ENCODE results near the gene ZFHX3.
A peak's percentile ranks its signal among the peaks of the same experiment; 100 is the strongest.

Gene ZFHX3

GRCh38 chr16:72862090-72862489 is 185.8 kb downstream of the ZFHX3 start:
- DNase-seq, result no peak

DNA sequence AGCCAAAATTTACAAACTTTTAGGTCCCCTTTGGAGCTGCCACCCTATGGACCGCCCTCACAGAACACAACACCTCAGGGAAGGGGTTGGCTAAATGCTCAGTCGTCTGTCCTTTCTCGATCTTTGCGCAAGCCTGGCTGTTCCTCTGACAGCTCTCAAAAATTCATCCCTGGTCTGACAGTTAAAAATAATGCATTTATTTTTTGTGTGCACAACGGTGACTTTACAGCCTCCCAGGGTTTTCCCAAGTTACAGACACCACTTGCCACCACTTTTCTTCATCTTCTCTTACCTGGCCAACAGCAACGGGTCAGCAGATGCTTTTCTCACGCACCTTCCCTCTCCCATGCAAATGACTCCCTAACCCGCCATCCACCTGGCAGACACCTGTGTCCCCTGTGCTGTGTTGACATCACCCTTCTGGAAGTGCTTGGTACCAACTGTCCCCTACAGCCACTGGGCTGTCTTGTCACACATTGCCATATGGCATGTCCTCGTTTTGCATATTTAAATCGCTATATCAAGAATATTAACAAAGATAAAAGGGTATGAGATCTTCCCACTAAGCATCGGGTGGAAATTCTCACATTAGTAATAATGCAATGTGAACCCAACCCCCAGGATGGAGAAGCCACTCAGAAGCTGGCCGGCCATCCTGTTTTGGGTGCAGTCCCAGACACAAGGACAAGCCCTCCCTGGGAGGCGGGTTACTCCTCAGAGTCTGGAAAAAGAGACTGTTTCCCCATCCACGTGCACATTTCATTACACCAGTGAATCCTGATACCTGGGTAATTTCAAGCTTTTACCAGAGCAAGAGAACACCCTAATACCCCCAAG is 187.0 kb downstream of the ZFHX3 start:
- DNase-seq, result no peak

DNA sequence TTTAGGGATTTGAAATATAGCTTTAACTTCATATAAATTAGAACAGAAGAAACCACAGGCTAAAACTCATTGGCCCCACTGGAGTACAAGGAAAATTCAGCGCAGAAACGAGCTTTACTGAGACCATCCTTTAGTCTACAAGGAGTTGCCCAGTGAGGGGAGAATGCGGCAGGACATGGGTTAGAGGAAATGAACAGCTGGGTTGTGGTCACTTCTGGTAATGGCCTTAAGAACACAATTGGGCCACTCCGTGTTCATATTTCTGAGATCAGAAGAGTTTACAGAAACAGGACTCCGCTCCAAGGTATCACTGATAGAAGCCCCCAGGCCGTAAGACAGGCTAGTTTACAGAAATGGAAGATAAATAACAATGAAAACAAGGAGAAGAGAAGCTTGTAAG is 188.3 kb downstream of the ZFHX3 start:
- no peak for DNase-seq

DNA sequence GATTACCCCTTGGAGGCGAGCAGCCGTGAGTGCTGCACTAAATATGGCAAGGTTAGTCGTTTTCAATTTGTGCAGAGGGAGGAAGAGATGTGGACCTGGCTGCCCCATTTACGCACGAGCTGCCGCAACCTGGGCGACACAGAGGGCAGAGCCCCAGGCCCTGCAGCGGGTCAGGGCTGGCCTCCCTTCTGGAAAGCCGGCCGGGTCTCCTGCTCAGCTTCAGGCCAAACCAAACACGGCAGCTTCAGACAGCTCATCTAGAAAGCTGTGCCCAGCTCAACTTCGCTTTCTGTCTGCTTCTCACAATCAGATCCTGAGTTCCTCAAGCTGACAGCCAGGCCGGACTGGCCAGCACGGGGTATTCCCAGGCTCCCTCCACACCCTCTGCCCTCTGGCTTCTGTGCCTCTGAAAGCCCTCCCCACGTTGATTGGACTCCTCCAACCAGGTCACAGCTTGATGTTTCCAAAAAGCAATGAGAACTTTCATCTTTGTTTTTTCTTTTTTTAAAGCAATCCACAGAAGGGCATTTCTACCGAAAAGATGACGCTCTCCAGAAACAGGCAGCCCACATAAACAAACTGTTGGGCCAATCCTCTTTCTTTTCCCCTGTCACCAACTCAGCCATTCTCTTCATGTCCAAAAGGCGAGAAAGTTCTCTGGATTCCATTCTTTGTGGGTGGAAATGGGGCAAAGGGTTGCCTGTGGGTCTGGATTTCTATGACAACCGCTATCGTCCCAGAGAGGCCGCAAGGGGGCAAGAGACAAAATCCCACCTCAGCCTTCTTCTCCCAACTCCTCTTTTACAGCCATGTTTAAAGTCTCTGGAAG is 189.0 kb downstream of the ZFHX3 start:
- no peak for DNase-seq

DNA sequence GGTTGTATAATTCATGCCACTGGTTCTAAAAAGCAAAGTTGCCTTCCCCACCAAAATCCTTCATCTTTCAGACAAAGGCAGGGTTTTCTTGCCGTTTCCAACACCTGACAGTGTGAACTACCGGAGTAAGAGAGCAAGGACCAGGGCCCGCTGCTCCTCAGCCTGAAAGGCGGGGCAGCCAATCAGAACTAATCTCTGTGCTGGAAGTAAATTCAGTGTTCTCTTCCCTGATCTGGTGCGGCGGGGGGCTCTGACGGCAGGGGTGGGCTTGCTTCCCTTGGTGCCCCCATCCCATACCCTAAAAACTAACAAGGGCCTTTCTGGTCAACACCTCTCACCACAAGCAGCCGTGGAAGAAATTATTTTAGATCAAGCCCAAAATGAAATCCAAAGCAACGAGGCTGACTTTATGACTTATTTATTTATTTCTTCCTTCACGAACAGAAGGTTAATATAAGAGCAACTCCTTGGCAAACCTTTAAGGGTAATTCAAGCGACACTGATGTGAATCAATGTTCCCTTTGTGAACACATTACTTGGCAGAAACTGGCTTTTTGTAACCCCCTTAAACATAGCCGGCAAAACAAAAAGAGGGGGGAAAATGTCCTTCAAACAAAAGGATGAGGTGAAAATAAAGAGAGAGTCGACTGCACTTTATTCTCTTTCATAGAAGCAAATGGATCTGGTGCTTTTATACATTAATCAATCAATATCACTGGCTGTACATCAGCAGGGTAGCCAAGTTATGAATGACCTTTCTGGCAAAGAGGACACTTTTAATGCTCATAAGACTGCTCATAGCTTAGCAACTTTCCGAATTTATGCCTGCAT is 189.9 kb downstream of the ZFHX3 start:
- no peak for DNase-seq

DNA sequence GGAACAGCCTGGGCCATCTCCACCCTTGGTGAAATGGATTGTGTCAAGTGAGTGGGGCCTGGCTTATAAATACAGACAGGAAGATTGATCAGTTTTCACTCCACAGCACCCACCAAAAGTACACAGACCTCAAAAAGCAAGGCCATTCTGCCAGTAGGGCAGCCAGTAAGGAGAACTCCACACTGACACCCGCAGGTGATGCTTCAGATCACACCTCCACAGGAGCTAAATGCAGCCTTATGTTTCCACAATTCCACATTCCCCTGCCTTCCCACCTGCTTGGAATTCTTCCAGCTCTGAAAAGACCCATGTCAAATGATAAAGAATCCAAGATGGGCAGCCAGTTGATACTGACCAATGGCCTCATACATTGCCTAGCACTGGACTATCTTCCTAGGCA is 191.1 kb downstream of the ZFHX3 start:
- DNase-seq, result no peak

- DNase-seq, result no peak
Measured at GRCh38 chr16:72854267-72854959, 193.5 kb downstream of the ZFHX3 start.

DNA sequence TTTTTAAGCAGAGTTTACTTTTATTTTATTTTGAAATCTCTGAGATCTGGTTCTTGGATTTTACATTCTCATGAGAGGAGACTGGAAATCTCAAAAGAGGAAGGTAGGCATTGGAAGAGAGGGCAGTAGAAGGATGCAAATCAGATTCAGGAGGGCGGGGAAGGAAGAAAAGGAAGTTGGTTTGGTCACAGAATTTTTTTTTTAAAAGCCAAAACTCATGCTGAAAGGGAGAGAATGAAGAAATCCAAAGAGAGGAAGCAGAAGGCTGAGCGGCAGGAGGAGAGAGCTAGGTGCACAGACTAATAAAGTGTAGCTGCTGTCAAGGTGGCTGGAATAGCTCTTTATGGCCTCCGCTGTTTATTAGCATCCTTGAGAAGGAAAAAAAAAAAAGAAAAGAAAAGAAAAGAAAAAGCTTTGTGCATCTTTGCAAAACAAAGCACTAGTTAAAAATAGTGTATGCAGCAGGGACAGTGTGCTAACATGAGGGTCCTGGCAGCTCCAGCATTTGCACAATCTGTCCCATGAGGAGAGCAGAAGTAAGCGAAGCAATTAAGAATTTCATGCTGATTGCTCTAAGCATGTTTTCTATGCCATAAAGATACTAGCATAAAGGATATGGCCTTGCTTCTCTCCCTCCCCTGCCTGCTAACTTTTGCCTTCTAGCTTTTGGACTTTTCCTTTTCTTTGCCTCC is 194.2 kb downstream of the ZFHX3 start:
- DNase-seq, result no peak

GRCh38 chr16:72852421-72852820 is 195.5 kb downstream of the ZFHX3 start:
- DNase-seq, result no peak

DNA sequence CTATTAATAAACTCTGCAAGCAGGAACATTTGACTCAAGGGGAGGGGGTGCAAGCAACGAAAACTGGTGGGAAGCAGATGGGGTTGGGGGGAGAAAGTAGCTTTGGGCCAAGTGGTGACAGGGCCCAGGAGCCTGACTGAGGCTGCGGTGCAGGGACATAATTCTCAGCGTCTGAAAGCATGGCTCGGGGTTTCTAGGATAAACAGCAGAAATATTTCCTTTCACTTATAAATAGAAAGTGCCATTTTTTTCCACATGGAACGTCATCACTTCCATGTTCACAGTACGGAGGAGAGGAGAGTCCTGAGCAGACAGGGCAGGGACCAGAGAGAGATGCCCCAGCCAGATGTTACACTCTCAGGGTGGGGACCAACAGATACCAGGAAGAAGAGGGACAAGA is 197.1 kb downstream of the ZFHX3 start:
- DNase-seq, result no peak

- DNase-seq, result no peak
Measured at GRCh38 chr16:72850021-72850420, 197.9 kb downstream of the ZFHX3 start.

DNA sequence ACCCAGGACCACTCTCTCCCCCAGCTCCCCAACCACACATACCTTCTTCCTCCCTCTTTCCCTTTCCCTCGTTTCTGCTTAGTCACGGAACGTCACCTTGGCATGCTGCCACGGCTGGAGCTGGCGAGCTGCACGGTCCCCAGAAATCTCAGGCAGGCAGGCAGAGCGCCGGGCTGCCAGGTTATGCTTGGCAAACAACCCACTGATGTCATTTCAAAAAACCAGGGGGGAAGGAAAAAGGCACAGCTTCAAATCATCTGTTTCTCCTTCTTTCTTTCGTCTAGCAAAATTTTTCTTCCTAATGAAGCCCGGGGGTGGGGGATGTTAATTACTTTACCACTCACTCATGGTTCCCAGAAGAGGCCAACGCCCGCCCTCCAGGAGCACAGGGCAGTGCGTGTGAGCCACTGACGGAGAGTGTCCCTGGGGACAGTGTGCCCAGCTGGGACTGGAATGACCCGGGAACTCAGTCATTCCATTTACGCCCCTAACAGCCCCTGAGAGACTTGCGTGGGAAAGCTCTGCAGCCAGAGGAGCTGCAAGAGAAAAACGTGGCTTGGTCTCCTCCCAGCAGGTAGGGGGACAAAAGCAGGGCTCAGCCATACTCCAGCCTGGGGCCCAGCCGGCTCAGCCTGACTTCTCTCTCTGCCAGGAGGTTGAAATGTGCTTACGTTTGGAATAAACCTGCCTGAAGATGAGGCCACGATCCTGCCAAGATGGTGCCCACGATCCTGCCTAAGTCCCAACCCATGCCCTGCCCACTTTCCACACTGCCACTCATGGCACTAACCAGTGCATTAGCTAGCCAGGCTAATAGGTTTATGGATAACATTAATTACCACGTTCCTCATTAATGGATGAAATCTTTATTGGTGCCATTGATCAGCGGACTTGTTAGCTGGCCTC is 198.9 kb downstream of the ZFHX3 start:
- peak; percentile 10 for DNase-seq

- DNase-seq, result no peak
Measured at GRCh38 chr16:72848028-72848400, 199.9 kb downstream of the ZFHX3 start.

DNA sequence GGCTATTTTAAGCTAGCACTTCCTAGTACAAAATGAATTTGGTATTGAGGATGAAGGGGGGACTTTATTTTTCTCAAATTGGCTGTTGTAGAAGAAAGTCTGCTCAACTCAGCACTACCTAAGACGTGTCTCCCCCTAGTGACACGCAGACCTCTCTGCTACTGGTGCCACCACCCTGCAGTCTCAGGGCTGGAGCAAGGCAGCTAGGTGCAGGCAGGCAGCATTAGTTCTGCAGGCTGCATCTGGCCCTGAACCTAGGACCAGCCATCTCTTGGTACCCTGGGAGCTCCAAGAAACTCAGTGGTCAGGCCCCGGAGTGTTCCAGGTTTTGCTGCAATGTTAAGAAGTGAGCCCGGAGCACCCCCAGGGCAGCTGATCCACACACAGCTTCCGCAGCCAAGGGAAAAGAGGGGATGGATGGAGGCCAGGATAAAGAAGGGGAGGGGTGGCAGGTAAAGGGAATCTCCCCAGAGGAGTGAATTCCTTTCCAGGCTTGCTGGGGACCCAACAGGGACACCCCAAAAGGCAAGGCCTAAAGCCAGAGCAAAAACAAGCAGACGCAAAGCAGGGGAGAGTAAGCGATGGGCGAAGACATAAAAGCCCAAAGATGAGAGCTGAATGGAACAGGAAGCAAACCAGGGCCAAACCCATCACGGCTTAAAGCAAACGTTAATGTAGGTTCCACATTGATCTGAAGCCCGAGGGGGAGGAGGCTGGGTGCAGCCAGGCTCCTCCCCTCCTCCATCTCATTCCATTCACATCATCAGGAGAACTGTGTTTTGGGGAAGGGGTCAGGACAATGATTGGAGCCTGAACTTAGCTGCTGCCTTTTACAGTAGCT is 200.5 kb downstream of the ZFHX3 start:
- DNase-seq, result peak; percentile 31

GRCh38 chr16:72846594-72846993 is 201.3 kb downstream of the ZFHX3 start:
- DNase-seq, result no peak

- DNase-seq, result no peak
Measured at GRCh38 chr16:72845322-72846020, 202.5 kb downstream of the ZFHX3 start.

DNA sequence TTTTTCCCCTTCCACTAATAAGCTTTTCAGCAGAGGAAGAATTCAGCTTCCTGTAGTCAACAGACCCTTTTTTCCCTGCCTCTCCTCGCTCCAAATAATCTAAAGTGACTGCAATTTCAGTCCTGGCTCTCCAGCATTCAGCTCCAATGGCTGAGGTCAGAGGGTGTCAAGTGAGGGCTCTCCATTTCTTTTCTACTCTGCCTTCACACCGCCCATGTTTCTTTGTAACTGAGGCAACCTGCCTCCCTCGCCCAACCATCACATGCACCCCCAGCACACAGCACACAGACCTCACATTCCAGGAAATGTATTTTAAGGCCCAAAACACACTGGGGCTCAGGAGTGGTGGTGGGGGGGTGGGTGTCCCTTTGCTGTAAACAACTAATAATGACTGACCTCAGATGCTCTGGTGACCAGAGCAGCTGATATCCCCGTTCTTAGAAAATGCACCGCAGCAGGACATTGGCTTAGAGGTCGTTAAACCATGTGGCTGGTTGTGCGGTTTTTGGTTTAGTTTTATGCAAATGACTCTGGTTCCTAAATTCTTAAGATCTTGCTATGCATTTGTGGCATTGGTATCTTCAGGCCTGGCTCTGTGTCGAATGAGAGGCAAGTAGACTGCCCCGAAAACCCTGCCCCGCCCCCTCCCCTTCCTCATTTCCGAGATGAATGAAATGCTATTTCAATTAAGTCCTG is 203.6 kb downstream of the ZFHX3 start:
- peak; percentile 72 for DNase-seq

GRCh38 chr16:72841506-72841905 is 206.4 kb downstream of the ZFHX3 start:
- DNase-seq, result no peak
